K562 (cell line): Measurements from ENCODE around the gene ARHGAP26. TPM values are rescaled to one million over a fixed set of nuclear protein-coding genes. Genes with fewer than 3 reads are reported as not detected.
A peak's percentile ranks its signal among the peaks of the same experiment; 100 is the strongest.

Experiments
- ATAC-seq: fragments of 200-7000 bp; cut with Tn5 transposase; 3 replicates; pipeline ENCODE4 v1.9.1; 2020; ENCODE audit warnings: moderate library complexity
- BruUV-seq: library from RNA; stranded (reverse); fragments of 400-500 nt; replicated peaks from 2 replicates; lab custom pipeline; 2021; lab: Mats Ljungman, UMichigan
- CTCF ChIA-PET: fragments of 300-600 bp; formaldehyde crosslinking; extraction: SDS; loops from one replicate; lab custom pipeline; 2021; ENCODE audit warnings: low intra/inter-chr PET ratio; lab: Yijun Ruan, JAX
- POLR2A ChIA-PET: fragments of 300-600, 350-650 bp; sonication (Branson Sonifier 250); formaldehyde crosslinking; extraction: SDS; loops from one replicate; lab custom pipeline; 2021; ENCODE audit warnings: antibody characterized with exemption, inconsistent platforms; lab: Yijun Ruan, JAX
- DNase-seq, 4 experiments: peaks; one replicate each; pipeline versions ENCODE4 v3.0.0 to v3.0.0-alpha.2; 2011 to 2018; ENCODE audit warnings: low spot score in 3 of 4, mixed read lengths in 3 of 4; ENCODE audit errors: extremely low read depth in 1 of 4
- FAIRE-seq: peaks from 2 replicates; lab custom pipeline; 2011; peaks lifted over from hg19 to GRCh38; lab: Jason Lieb, UNC
- H2AFZ ChIP-seq: 2 replicates; pipeline ENCODE4 v1.6.0; 2011; ENCODE audit warnings: low read depth, low read length, control low read depth, inconsistent platforms
- H3K27ac ChIP-seq: fragments of 200-600 bp; 3 replicates; pipeline ENCODE4 v1.8.0; 2011; ENCODE audit warnings: low read depth, mild to moderate bottlenecking, control low read depth, inconsistent platforms, low read length, moderate library complexity, mixed read lengths; ENCODE audit errors: extremely low read depth
- H3K27me3 ChIP-seq, 2 experiments: fragments of 300-600 bp in 1 of 2; 2 replicates in 1 of 2; 3 replicates in 1 of 2; pipeline versions ENCODE4 v1.6.0 to v1.8.0; 2011; ENCODE audit warnings: inconsistent platforms in 2 of 2, low read length in 2 of 2, mild to moderate bottlenecking in 1 of 2, mixed read lengths in 1 of 2, moderate library complexity in 1 of 2; ENCODE audit not compliant: control insufficient read depth in 2 of 2, insufficient read depth in 2 of 2
- H3K36me3 ChIP-seq: fragments of 300-600 bp; 3 replicates; pipeline ENCODE4 v1.8.0; 2011; ENCODE audit warnings: mild to moderate bottlenecking, low read length, inconsistent platforms; ENCODE audit not compliant: control insufficient read depth, insufficient read depth
- H3K4me1 ChIP-seq, 2 experiments: fragments of 200-600 bp in 1 of 2; replicated peaks in 1 of 2; 2 replicates in 1 of 2; 3 replicates in 1 of 2; pipeline versions ENCODE4 v1.5.1 to v1.8.0; 2011; ENCODE audit warnings: inconsistent platforms in 2 of 2, low read length in 2 of 2, mild to moderate bottlenecking in 1 of 2, mixed read lengths in 1 of 2, moderate library complexity in 1 of 2; ENCODE audit not compliant: control insufficient read depth in 2 of 2, insufficient read depth in 2 of 2
- H3K4me2 ChIP-seq: 2 replicates; pipeline ENCODE4 v1.6.1; 2011; ENCODE audit warnings: low read length, control low read depth, inconsistent platforms, mixed read lengths; ENCODE audit not compliant: insufficient read depth
- H3K4me3 ChIP-seq: fragments of 200-600 bp; sonication (generic), shearing (Covaris generic); 2 replicates; pipeline ENCODE4 v1.5.1; 2016; ENCODE audit warnings: control low read depth, inconsistent platforms
- H3K79me2 ChIP-seq: fragments of 200-600 bp; 3 replicates; pipeline ENCODE4 v1.8.0; 2011; ENCODE audit warnings: low read length, inconsistent platforms; ENCODE audit not compliant: control insufficient read depth, insufficient read depth
- H3K9ac ChIP-seq, 2 experiments: 2 replicates each; pipeline versions ENCODE4 v1.6.0 to v1.6.1; 2011; ENCODE audit warnings: low read depth in 2 of 2, low read length in 2 of 2, control low read depth in 1 of 2, inconsistent platforms in 1 of 2, mild to moderate bottlenecking in 1 of 2, mixed read lengths in 1 of 2; ENCODE audit not compliant: insufficient read depth in 1 of 2
- H3K9me1 ChIP-seq: one replicate; pipeline ENCODE4 v1.6.0; 2011; ENCODE audit warnings: inconsistent platforms, mild to moderate bottlenecking, low read length, moderate library complexity; ENCODE audit not compliant: control insufficient read depth, insufficient read depth
- H3K9me3 ChIP-seq: replicated peaks from 2 replicates; pipeline ENCODE4 v1.5.1; 2011; ENCODE audit warnings: low read depth, low read length, inconsistent platforms; ENCODE audit not compliant: control insufficient read depth, insufficient read depth
- H4K20me1 ChIP-seq: replicated peaks from 2 replicates; pipeline ENCODE4 v1.6.1; 2011; ENCODE audit warnings: low read length, inconsistent platforms, mixed read lengths; ENCODE audit not compliant: control insufficient read depth, insufficient read depth
- ATF1 ChIP-seq, 2 experiments: fragments of 450-650 bp in 1 of 2; IDR thresholded peaks; 2 replicates each; pipeline ENCODE4 v1.6.1; 2016; ENCODE audit warnings: missing compliant biosample characterization in 1 of 2, missing genetic modification characterization in 1 of 2
- CLOCK ChIP-seq: fragments of 250-450 bp; sonication (Bioruptor Pico); IDR thresholded peaks from 2 replicates; pipeline ENCODE4 v1.4.0; 2020; ENCODE audit warnings: mild to moderate bottlenecking, moderate library complexity, borderline replicate concordance
- CREB5 ChIP-seq: fragments of 250-450 bp; sonication (Bioruptor Pico); IDR thresholded peaks from 2 replicates; pipeline ENCODE4 v1.5.0; 2020; ENCODE audit warnings: mild to moderate bottlenecking
- EHMT2 ChIP-seq: fragments of 450-650 bp; IDR thresholded peaks from 2 replicates; pipeline ENCODE4 v1.6.1; 2018; ENCODE audit warnings: antibody characterized with exemption
- GATAD2B ChIP-seq: fragments of 450-650 bp; IDR thresholded peaks from 2 replicates; pipeline ENCODE4 v1.6.1; 2017; ENCODE audit warnings: mild to moderate bottlenecking, borderline replicate concordance
- GTF2E2 ChIP-seq: fragments of 200-800 bp; sonication (Bioruptor generic); IDR thresholded peaks from 2 replicates; pipeline ENCODE4 v1.6.1; 2016; ENCODE audit warnings: missing genetic modification characterization, missing compliant biosample characterization
- OTX1 ChIP-seq: fragments of 450-650 bp; formaldehyde crosslinking; IDR thresholded peaks from 2 replicates; pipeline ENCODE4 v1.4.0; 2022; ENCODE audit warnings: mild to moderate bottlenecking
- PTRF ChIP-seq: fragments of 450-650 bp; IDR thresholded peaks from 2 replicates; pipeline ENCODE4 v1.6.1; 2016; ENCODE audit warnings: mild to moderate bottlenecking, missing genetic modification characterization, missing compliant biosample characterization
- ZBTB2 ChIP-seq: fragments of 450-650 bp; IDR thresholded peaks from 2 replicates; pipeline ENCODE4 v1.6.1; 2016; ENCODE audit warnings: antibody characterized with exemption
- ZFP91 ChIP-seq: sonication (generic); formaldehyde crosslinking; IDR thresholded peaks from 2 replicates; pipeline ENCODE4 v1.8.0; 2022; ENCODE audit warnings: mild to moderate bottlenecking, missing genetic modification reagents
- ZNF121 ChIP-seq: sonication (generic); formaldehyde crosslinking; conservative IDR thresholded peaks from 2 replicates; pipeline ENCODE4 v1.8.0; 2022; ENCODE audit warnings: missing genetic modification reagents
- ZNF165 ChIP-seq: fragments of 250-450 bp; sonication (Bioruptor Pico); IDR thresholded peaks from 2 replicates; pipeline ENCODE4 v1.4.0; 2020; ENCODE audit warnings: borderline replicate concordance
- ZNF644 ChIP-seq: fragments of 200-800 bp; sonication (Bioruptor generic); IDR thresholded peaks from 2 replicates; pipeline ENCODE4 v1.6.1; 2016; ENCODE audit warnings: low read depth, missing genetic modification characterization, missing compliant biosample characterization
- WGBS: fragments of 100-300 bp; shearing (Covaris generic); methylation state at CpG from one replicate; pipeline ENCODE4 v1.1.6; 2016; ENCODE audit warnings: low coverage, mixed read lengths; ENCODE audit not compliant: insufficient coverage; ENCODE audit errors: missing lambda C conversion rate; 5-methylcytosine and 5-hydroxymethylcytosine counted together
- in situ Hi-C: fragments of 300-500 bp; cut with MboI; formaldehyde crosslinking; loops from 4 replicates; pipeline ENCODE4 v1.15.0; 2018; ENCODE audit warnings: inconsistent platforms, mixed read lengths
- intact Hi-C: fragments of 100-400 bp; cut with micrococcal nuclease; formaldehyde crosslinking; loops from 2 replicates; pipeline ENCODE4 v1.14.2; 2022
- polyA plus RNA-seq, 8 experiments: library from polyadenylated mRNA; depleted of rRNA in 4 of 8; stranded (reverse) in 5 of 8; unstranded in 3 of 8; fragments of >200 nt; fragmentation: Nextera tagmentation in 2 of 8; fragmentation: Illumina TruSeq in 1 of 8; extraction: Ambion mirVana in 2 of 8; extraction: Trizol in 1 of 8; gene quantifications; 2 replicates each; pipeline versions ENCODE4 v1.2.1 to v1.2.3, GENCODE V29; 2011 to 2014; ENCODE audit warnings: inconsistent platforms in 1 of 8, missing spikeins in 1 of 8
- total RNA-seq, 7 experiments: library from RNA; depleted of rRNA in 6 of 7; stranded (reverse); fragments of >200 nt in 6 of 7; fragmentation: Illumina TruSeq in 2 of 7; extraction: Trizol in 2 of 7; gene quantifications; 2 replicates each; pipeline versions ENCODE4 v1.2.1 to v1.2.3, GENCODE V29; 2011 to 2021; ENCODE audit warnings: low replicate concordance in 1 of 7

ARHGAP26 gene
- total and polyA plus RNA-seq, 9 of the 15 experiments (the other 6 are each of a cell fraction or from before 2014, with no cell fraction given): 0.13 to 1.1 (median 0.55) TPM

GRCh38 chr5:143244990-143245389, 474.8 kb downstream of the ARHGAP26 start (continued):
- TF ChIP-seq ZFP91 (CRISPR knock-in tag): no peak
- 0 out of 2 replicates have a peak, but pooled peaks have one; percentile 25 for TF ChIP-seq EHMT2
- TF ChIP-seq, all 486 proteins: peak for 6

- Histone ChIP-seq H3K4me2 (peak overlapping the region; percentile 45), H3K36me3 (no peaks in the 10 kb centered on the region), H2AFZ (peak overlapping the region; percentile 78), H3K9ac (no peak overlapping the region), H4K20me1 (no peaks in the 10 kb centered on the region), H3K27ac (peak overlapping the region; percentile 73), H3K9me3 (peaks cover 7% of the 10 kb centered on the region), H3K9me1 (no peaks in the 10 kb centered on the region), H3K79me2 (no peaks in the 10 kb centered on the region), H3K4me3 (no peak overlapping the region), H3K4me1 (peaks cover 35 to 63% of the 10 kb centered on the region in 2 experiments), H3K27me3 (no peaks in the 10 kb centered on the region)
- POLR2A ChIA-PET: interaction anchor here (1.0 kb wide), 1 partner anchor 19 kb away, joined by 4 read pairs; no protein-coding TSS in a partner anchor
- DNase-seq (peak; percentile 86 to 90 (median 88)), ATAC-seq (peak; percentile 88), FAIRE-seq (peak; percentile 97)
- no TSS peak for BruUV-seq
- intact Hi-C loops (no loop called here), in situ Hi-C loops (no loop called here)
- CTCF ChIA-PET: no interaction called here
- 5% methylated on average over 10 of the region's 11 CpGs for WGBS
- no peak for TF ChIP-seq CREB5 (CRISPR knock-in tag)
- TF ChIP-seq PTRF (tag): no peak
- TF ChIP-seq GATAD2B: no peak
- TF ChIP-seq GTF2E2 (tag): no peak
- no peak for TF ChIP-seq OTX1
- peak; percentile 48 for TF ChIP-seq ZNF644
- no peak for TF ChIP-seq ZBTB2
- no peak for TF ChIP-seq ZNF121 (CRISPR knock-in tag)
- no peak for TF ChIP-seq ATF1 (CRISPR knock-in tag; IDR thresholded peaks at IDR 0.05)
- TF ChIP-seq ATF1 (tag; IDR thresholded peaks at IDR 0.05): peak; percentile 34; the same call in 1 of the 2 replicates
- TF ChIP-seq CLOCK (CRISPR knock-in tag): 0 out of 2 replicates have a peak, but pooled peaks have one; percentile 9
- no peak for TF ChIP-seq ZNF165 (CRISPR knock-in tag)
Measured at GRCh38 chr5:143245929-143246561, 475.9 kb downstream of the ARHGAP26 start.
